ENCODE measurements around the gene AGPS.

The AGPS gene

GRCh38 chr2:177395351-177396065 lies 2.9 kb downstream of the AGPS start:
- Histone ChIP-seq H3K79me2 (ENCODE audit: low read length) (peaks cover 77% of the 10 kb centered on the region), H3K9me3 (ENCODE audit: insufficient read depth, low read length) (no peaks in the 10 kb centered on the region), H3K27ac (ENCODE audit: low read length) (no peak overlapping the region), H3K4me2 (ENCODE audit: low read length) (no peak overlapping the region), H3K4me3 (ENCODE audit: low read length) (no peak overlapping the region), H3K36me3 (replicated peaks; ENCODE audit: low read depth, low read length) (no peaks in the 10 kb centered on the region), H4K20me1 (ENCODE audit: insufficient read depth, low read length) (peaks cover 34% of the 10 kb centered on the region), H2AFZ (ENCODE audit: low read depth, low read length) (no peak overlapping the region), H3K9ac (ENCODE audit: low read length) (no peak overlapping the region), H3K27me3 (ENCODE audit: low read depth, low read length) (no peaks in the 10 kb centered on the region), H3K4me1 (ENCODE audit: low read length) (peaks cover 29% of the 10 kb centered on the region)
- TF ChIP-seq EZH2phosphoT487 (IDR thresholded peaks at IDR 0.05; ENCODE audit: low read depth) (no peak), CTCF (IDR thresholded peaks at IDR 0.05; ENCODE audit: low read depth, low read length) (no peak)

- Histone ChIP-seq H2AFZ (ENCODE audit: low read depth, low read length) (no peak overlapping the region), H3K36me3 (replicated peaks; ENCODE audit: low read depth, low read length) (no peaks in the 10 kb centered on the region), H3K4me3 (ENCODE audit: low read length) (no peak overlapping the region), H3K79me2 (ENCODE audit: low read length) (peaks cover 86% of the 10 kb centered on the region), H3K4me1 (ENCODE audit: low read length) (peaks cover 34% of the 10 kb centered on the region), H3K9ac (ENCODE audit: low read length) (no peak overlapping the region), H3K4me2 (ENCODE audit: low read length) (no peak overlapping the region), H3K27me3 (ENCODE audit: low read depth, low read length) (no peaks in the 10 kb centered on the region), H3K27ac (ENCODE audit: low read length) (no peak overlapping the region), H4K20me1 (ENCODE audit: insufficient read depth, low read length) (peaks cover 41% of the 10 kb centered on the region), H3K9me3 (ENCODE audit: insufficient read depth, low read length) (no peaks in the 10 kb centered on the region)
- TF ChIP-seq CTCF (IDR thresholded peaks at IDR 0.05; ENCODE audit: low read depth, low read length) (no peak), EZH2phosphoT487 (IDR thresholded peaks at IDR 0.05; ENCODE audit: low read depth) (no peak)
Observed at GRCh38 chr2:177396703-177397460, 4.3 kb downstream of the AGPS start.

GRCh38 chr2:177397481-177398289 lies 5.1 kb downstream of the AGPS start:
- H2AFZ ChIP-seq (ENCODE audit: low read depth, low read length) = no peak overlapping the region
- no peak overlapping the region for H3K9ac ChIP-seq (ENCODE audit: low read length)
- no peaks in the 10 kb centered on the region for H3K36me3 ChIP-seq (replicated peaks; ENCODE audit: low read depth, low read length)
- H3K4me3 ChIP-seq (ENCODE audit: low read length) = no peak overlapping the region
- H3K27me3 ChIP-seq (ENCODE audit: low read depth, low read length) = no peaks in the 10 kb centered on the region
- H3K79me2 ChIP-seq (ENCODE audit: low read length) = peaks cover 92% of the 10 kb centered on the region
- H3K4me2 ChIP-seq (ENCODE audit: low read length) = no peak overlapping the region
- no peaks in the 10 kb centered on the region for H3K9me3 ChIP-seq (ENCODE audit: insufficient read depth, low read length)
- peaks cover 43% of the 10 kb centered on the region for H4K20me1 ChIP-seq (ENCODE audit: insufficient read depth, low read length)
- peaks cover 30% of the 10 kb centered on the region for H3K4me1 ChIP-seq (ENCODE audit: low read length)
- no peak overlapping the region for H3K27ac ChIP-seq (ENCODE audit: low read length)
- TF ChIP-seq CTCF (IDR thresholded peaks at IDR 0.05; ENCODE audit: low read depth, low read length) = no peak
- no peak for TF ChIP-seq EZH2phosphoT487 (IDR thresholded peaks at IDR 0.05; ENCODE audit: low read depth)

GRCh38 chr2:177398290-177398683 lies 5.7 kb downstream of the AGPS start:
- Histone ChIP-seq H2AFZ (ENCODE audit: low read depth, low read length) (no peak overlapping the region), H3K4me3 (ENCODE audit: low read length) (no peak overlapping the region), H3K4me2 (ENCODE audit: low read length) (no peak overlapping the region), H3K79me2 (ENCODE audit: low read length) (peaks cover 92% of the 10 kb centered on the region), H3K4me1 (ENCODE audit: low read length) (peaks cover 30% of the 10 kb centered on the region), H3K9me3 (ENCODE audit: insufficient read depth, low read length) (no peaks in the 10 kb centered on the region), H3K27me3 (ENCODE audit: low read depth, low read length) (no peaks in the 10 kb centered on the region), H3K27ac (ENCODE audit: low read length) (no peak overlapping the region), H4K20me1 (ENCODE audit: insufficient read depth, low read length) (peaks cover 46% of the 10 kb centered on the region), H3K36me3 (replicated peaks; ENCODE audit: low read depth, low read length) (no peaks in the 10 kb centered on the region), H3K9ac (ENCODE audit: low read length) (no peak overlapping the region)
- TF ChIP-seq EZH2phosphoT487 (IDR thresholded peaks at IDR 0.05; ENCODE audit: low read depth) (no peak), CTCF (IDR thresholded peaks at IDR 0.05; ENCODE audit: low read depth, low read length) (no peak)

Data from OCI-LY3 (cell line).